Sigmoid colon (tissue), 7 donors: ENCODE data around the gene GLB1L3. TPM values are rescaled to one million over a fixed set of nuclear protein-coding genes. Genes with fewer than 3 reads are reported as not detected.

ENCODE experiments used
- DNase-seq: peaks from one replicate; pipeline ENCODE4 v3.0.0-alpha.2; 2019
- H3K27ac ChIP-seq, 4 donors: fragments of 200-600 bp; sonication (generic); one replicate each; pipeline ENCODE4 v1.5.1; 2016 to 2019; ENCODE audit warnings: mild to moderate bottlenecking in 1 of 4
- H3K27me3 ChIP-seq, 3 donors: fragments of 200-600 bp; sonication (generic); one replicate each; pipeline ENCODE4 v1.5.1; 2019; ENCODE audit warnings: mild to moderate bottlenecking in 1 of 3
- H3K36me3 ChIP-seq, 4 donors: fragments of 200-600 bp; sonication (generic); one replicate each; pipeline ENCODE4 v1.5.1; 2016 to 2019
- H3K4me1 ChIP-seq, 4 donors: fragments of 200-600 bp; sonication (generic); one replicate each; pipeline ENCODE4 v1.5.1; 2017 to 2019
- H3K4me3 ChIP-seq, 4 donors: fragments of 200-600 bp; sonication (generic); one replicate each; pipeline ENCODE4 v1.5.1; 2017 to 2019; ENCODE audit warnings: mild to moderate bottlenecking in 2 of 4, moderate library complexity in 1 of 4
- H3K9me3 ChIP-seq, 4 donors: fragments of 200-600 bp in 3 of 4; sonication (generic) in 3 of 4; one replicate each; pipeline versions ENCODE4 v1.5.1 to v1.6.1; 2013 to 2019
- EP300 ChIP-seq, 4 donors: sonication (generic); formaldehyde crosslinking; IDR thresholded peaks; one replicate each; pipeline ENCODE4 v1.6.1; 2017; ENCODE audit warnings: antibody characterized with exemption in 4 of 4
- POLR2A ChIP-seq, 2 donors: fragments of 450-650 bp; IDR thresholded peaks; one replicate each; pipeline ENCODE4 v1.6.1; 2016; ENCODE audit warnings: antibody characterized with exemption in 2 of 2, mild to moderate bottlenecking in 2 of 2, moderate library complexity in 2 of 2
- POLR2AphosphoS5 ChIP-seq, 4 donors: sonication (generic); formaldehyde crosslinking; IDR thresholded peaks; one replicate each; pipeline ENCODE4 v1.6.1; 2017; ENCODE audit warnings: antibody characterized with exemption in 4 of 4
- WGBS, 2 donors: extraction: QIAGEN DNeasy Blood & Tissue Kit; methylation state at CpG; one replicate each; pipeline ENCODE4 v1.1.7; 2013; 5-methylcytosine and 5-hydroxymethylcytosine counted together
- intact Hi-C: fragments of 100-400 bp; cut with DNase I; formaldehyde crosslinking; loops from one replicate; pipeline ENCODE4 v1.15.1; 2023
- polyA plus RNA-seq, 3 donors: library from polyadenylated mRNA; stranded (reverse); fragments of 200-250 nt; gene quantifications; one replicate each; pipeline ENCODE4 v1.2.3, GENCODE V29; 2013
- total RNA-seq, 4 donors: library from RNA; depleted of rRNA; stranded (reverse); fragments of >200 nt; gene quantifications; one replicate each; pipeline ENCODE4 v1.1.0, GENCODE V29; 2016
- TF ChIP-seq, protein P1 (sequence below), 4 experiments: fragments of 450-650 bp in 3 of 4; fragments of 200-600 bp in 1 of 4; IDR thresholded peaks; one replicate each; pipeline ENCODE4 v1.5.1; 2016 to 2019; ENCODE audit warnings: antibody characterized with exemption in 4 of 4, mild to moderate bottlenecking in 3 of 4, moderate library complexity in 2 of 4
- donor health status: healthy with polysubstance abuse.
- donor health status: Bipolar disorder and iron deficiency.
- donor health status: healthy.

Gene GLB1L3
- total and polyA plus RNA-seq, 7 donors, result 0.25 to 8.9 (median 1.1) TPM; not detected in 2

DNA sequence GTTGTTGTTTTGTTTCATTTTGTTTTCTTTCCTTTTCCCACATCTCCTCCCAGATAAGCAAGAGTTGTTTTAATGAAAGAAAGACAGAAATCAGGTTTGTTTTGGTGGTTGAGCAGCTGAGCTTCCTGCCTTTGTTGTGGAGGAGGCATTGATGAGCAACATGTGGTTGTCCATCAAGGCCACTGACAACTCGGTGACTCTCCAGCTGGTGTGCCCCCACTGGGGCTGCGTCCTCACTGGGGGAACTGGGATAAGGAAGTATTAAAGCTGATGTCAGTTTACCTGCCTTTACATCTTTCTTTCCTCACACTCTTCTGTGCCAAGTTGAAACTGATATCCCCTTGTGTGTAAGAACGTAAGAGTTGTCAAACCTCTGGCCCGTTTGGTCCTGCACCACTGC is 45.8 kb upstream of the GLB1L3 start:
- intact Hi-C loops, result no loop called here
- peaks cover 0 to 42% (median 24%) of the 10 kb centered on the region in 4 donors for H3K4me1 ChIP-seq
- 59 to 88% methylated on average over 4 of the region's 4 CpGs for WGBS, 2 donors
- H3K4me3 ChIP-seq, result no peak overlapping the region
- DNase-seq, result no peak
- H3K9me3 ChIP-seq, result no peaks in the 10 kb centered on the region
- TF ChIP-seq POLR2A (IDR thresholded peaks at IDR 0.05), result no peak
- TF ChIP-seq, protein P1, sequence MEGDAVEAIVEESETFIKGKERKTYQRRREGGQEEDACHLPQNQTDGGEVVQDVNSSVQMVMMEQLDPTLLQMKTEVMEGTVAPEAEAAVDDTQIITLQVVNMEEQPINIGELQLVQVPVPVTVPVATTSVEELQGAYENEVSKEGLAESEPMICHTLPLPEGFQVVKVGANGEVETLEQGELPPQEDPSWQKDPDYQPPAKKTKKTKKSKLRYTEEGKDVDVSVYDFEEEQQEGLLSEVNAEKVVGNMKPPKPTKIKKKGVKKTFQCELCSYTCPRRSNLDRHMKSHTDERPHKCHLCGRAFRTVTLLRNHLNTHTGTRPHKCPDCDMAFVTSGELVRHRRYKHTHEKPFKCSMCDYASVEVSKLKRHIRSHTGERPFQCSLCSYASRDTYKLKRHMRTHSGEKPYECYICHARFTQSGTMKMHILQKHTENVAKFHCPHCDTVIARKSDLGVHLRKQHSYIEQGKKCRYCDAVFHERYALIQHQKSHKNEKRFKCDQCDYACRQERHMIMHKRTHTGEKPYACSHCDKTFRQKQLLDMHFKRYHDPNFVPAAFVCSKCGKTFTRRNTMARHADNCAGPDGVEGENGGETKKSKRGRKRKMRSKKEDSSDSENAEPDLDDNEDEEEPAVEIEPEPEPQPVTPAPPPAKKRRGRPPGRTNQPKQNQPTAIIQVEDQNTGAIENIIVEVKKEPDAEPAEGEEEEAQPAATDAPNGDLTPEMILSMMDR (IDR thresholded peaks at IDR 0.05), result no peak
- TF ChIP-seq EP300 (IDR thresholded peaks at IDR 0.05), result no peak
- TF ChIP-seq POLR2AphosphoS5 (IDR thresholded peaks at IDR 0.05), result no peak
- H3K27me3 ChIP-seq, result no peaks in the 10 kb centered on the region
- peaks cover 0 to 13% (median under 1%) of the 10 kb centered on the region in 4 donors for H3K36me3 ChIP-seq
- H3K27ac ChIP-seq, result no peak overlapping the region

DNA sequence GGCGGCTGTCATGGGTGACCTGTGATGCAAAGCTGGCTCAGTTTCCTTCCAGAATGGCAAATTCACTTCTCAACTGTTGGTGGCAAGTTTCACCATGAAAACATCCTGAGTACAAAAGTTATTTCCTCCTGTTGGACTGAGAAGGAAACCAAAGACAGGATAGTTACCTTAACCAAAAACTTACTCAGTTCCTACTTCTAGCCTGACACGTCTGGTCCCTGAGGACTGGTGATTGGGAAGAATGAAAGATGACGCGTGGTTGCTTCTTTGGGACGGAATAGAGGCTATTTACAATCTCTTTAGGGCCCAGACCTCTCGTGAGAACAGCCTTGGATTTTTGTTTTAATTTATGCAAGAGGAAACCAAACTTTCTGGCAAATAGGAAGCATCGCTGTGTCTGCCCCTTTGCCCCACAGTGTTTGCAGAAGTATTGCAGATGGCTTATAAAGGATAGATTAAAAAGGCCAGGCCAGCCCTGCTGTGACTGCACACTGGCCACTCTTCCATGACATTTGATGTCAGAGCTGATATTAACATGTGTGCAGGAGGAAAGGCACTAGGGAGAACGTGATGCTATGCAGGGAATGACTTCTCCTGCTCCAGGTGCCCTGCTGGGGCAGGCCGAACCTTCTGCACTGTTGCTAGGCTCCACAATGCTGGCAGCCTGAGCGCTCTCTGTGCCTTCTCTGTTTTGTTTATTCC is 44.1 kb upstream of the GLB1L3 start:
- H3K4me3 ChIP-seq, result no peak overlapping the region
- H3K27me3 ChIP-seq, result no peaks in the 10 kb centered on the region
- WGBS, 2 donors, result 70 to 84% methylated on average over 10 of the region's 10 CpGs
- H3K9me3 ChIP-seq, result no peaks in the 10 kb centered on the region
- no peak for DNase-seq
- TF ChIP-seq EP300 (IDR thresholded peaks at IDR 0.05) (no peak), POLR2AphosphoS5 (IDR thresholded peaks at IDR 0.05) (no peak), POLR2A (IDR thresholded peaks at IDR 0.05) (no peak)
- TF ChIP-seq, protein P1 (IDR thresholded peaks at IDR 0.05), result no peak
- H3K27ac ChIP-seq, result no peak overlapping the region
- peaks cover 0 to 24% (median 7%) of the 10 kb centered on the region in 4 donors for H3K4me1 ChIP-seq
- H3K36me3 ChIP-seq, result peaks cover 0 to 31% (median 4%) of the 10 kb centered on the region in 4 donors
- intact Hi-C loops, result no loop called here

DNA sequence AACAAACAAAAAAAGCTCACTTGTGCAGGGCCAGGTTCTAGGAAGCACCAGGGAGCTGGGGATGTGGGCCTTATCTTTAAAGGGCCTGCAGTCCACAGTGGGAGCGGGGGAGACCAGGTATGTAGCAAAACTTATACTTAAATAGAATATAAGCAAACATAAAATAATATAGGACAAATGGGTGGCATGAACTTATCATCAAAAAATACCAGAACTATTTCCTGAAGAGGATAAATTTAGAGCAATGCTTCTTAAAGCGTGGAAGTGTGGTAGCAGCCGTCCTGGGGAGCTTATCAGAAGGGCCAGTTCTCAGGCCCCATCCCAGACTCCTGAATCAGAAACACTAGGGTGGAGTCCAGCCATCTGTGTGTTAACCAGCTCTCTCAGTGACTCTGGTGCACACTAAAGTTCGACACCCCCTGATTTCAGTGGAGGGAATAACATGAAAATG is 42.4 kb upstream of the GLB1L3 start:
- Histone ChIP-seq H3K27me3 (no peaks in the 10 kb centered on the region), H3K36me3 (peaks cover 0 to 45% (median 4%) of the 10 kb centered on the region in 4 donors), H3K4me1 (peaks cover 0 to 14% (median 3%) of the 10 kb centered on the region in 4 donors), H3K9me3 (no peaks in the 10 kb centered on the region), H3K4me3 (no peak overlapping the region), H3K27ac (no peak overlapping the region)
- intact Hi-C loops, result no loop called here
- TF ChIP-seq POLR2A (IDR thresholded peaks at IDR 0.05) (no peak), POLR2AphosphoS5 (IDR thresholded peaks at IDR 0.05) (no peak), EP300 (IDR thresholded peaks at IDR 0.05) (no peak)
- TF ChIP-seq, protein P1 (IDR thresholded peaks at IDR 0.05), result no peak
- DNase-seq, result no peak
- 87 to 92% methylated on average over 4 of the region's 4 CpGs for WGBS, 2 donors

DNA sequence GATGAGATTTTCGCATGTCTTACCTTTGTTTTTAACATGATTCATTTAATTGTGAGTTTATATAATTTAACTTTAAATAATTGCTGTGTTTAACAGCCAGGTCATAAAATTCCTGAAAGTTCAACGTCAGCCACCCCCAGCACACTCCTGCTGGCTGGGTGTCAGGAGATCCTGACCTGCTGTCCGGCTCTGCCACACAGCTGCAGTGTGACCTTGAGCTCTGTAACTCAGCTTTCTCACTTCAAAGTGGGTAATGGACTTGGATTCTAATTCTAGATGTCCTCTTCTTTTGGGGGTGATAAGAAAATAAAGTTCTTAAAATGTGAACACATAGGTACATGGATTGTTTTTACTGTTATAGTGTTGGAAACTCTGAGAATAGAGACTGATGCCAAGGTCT is 40.8 kb upstream of the GLB1L3 start:
- H3K27ac ChIP-seq, result no peak overlapping the region
- TF ChIP-seq, protein P1 (IDR thresholded peaks at IDR 0.05), result no peak
- TF ChIP-seq EP300 (IDR thresholded peaks at IDR 0.05), result no peak
- TF ChIP-seq POLR2A (IDR thresholded peaks at IDR 0.05), result no peak
- TF ChIP-seq POLR2AphosphoS5 (IDR thresholded peaks at IDR 0.05), result no peak
- 64 to 93% methylated on average over 3 of the region's 3 CpGs for WGBS, 2 donors
- no peak for DNase-seq
- intact Hi-C loops, result no loop called here
- H3K4me1 ChIP-seq, result peaks cover 0 to 12% (median 0%) of the 10 kb centered on the region in 4 donors
- no peak overlapping the region for H3K4me3 ChIP-seq
- peaks cover 0 to 62% (median 9%) of the 10 kb centered on the region in 4 donors for H3K36me3 ChIP-seq
- no peaks in the 10 kb centered on the region for H3K9me3 ChIP-seq
- H3K27me3 ChIP-seq, result no peaks in the 10 kb centered on the region
